ENCODE measurements around the gene ST3GAL4.

- TF ChIP-seq CTCF (conservative IDR thresholded peaks at IDR 0.05) (no peak), EZH2 (IDR thresholded peaks at IDR 0.05; ENCODE audit: low read depth) (no peak)
These were observed 83.2 kb downstream of the ST3GAL4 start for GRCh38 chr11:126438691-126439090.

All from PC-9 (cell line).